GM21825 (cell line): ENCODE data around the gene RNASE9.
"Not testable (repeated sequence)": the region's sequence is repeated elsewhere in the genome, so short reads cannot be mapped to it uniquely, and the experiment has no call there.

ENCODE experiments used
- ATAC-seq: cut with Tn5 transposase; IDR thresholded peaks from one replicate; pipeline ENCODE4 v1.9.1; 2021; ENCODE audit warnings: mild to moderate bottlenecking, moderate library complexity; ENCODE audit not compliant: unreplicated experiment

Gene RNASE9

GRCh38 chr14:20578325-20578724, 17.5 kb upstream of the RNASE9 start:
- ATAC-seq = no peak

GRCh38 chr14:20572382-20572990, 11.6 kb upstream of the RNASE9 start:
- ATAC-seq = not testable (repeated sequence)

GRCh38 chr14:20570720-20571119, 9.9 kb upstream of the RNASE9 start:
- not testable (repeated sequence) for ATAC-seq

- not testable (repeated sequence) for ATAC-seq
Measured at GRCh38 chr14:20569865-20570264, 9.0 kb upstream of the RNASE9 start.

GRCh38 chr14:20569066-20569465, 8.2 kb upstream of the RNASE9 start:
- ATAC-seq = no peak

- no peak for ATAC-seq
Measured at GRCh38 chr14:20568393-20568792, 7.5 kb upstream of the RNASE9 start.

GRCh38 chr14:20567199-20567598, 6.4 kb upstream of the RNASE9 start:
- not testable (repeated sequence) for ATAC-seq

- no peak for ATAC-seq
Measured at GRCh38 chr14:20564501-20564997, 3.7 kb upstream of the RNASE9 start.

GRCh38 chr14:20563971-20564370, 3.1 kb upstream of the RNASE9 start:
- ATAC-seq = no peak

GRCh38 chr14:20559461-20559904, 1.4 kb downstream of the RNASE9 start:
- no peak for ATAC-seq

- ATAC-seq = no peak
Measured at GRCh38 chr14:20557212-20557542, 3.7 kb downstream of the RNASE9 start.

GRCh38 chr14:20556500-20557211, 4.2 kb downstream of the RNASE9 start:
- ATAC-seq = no peak

GRCh38 chr14:20555845-20556244, 5.0 kb downstream of the RNASE9 start:
- ATAC-seq = no peak

- no peak for ATAC-seq
Measured at GRCh38 chr14:20553024-20553423, 7.8 kb downstream of the RNASE9 start.

GRCh38 chr14:20551606-20552005, 9.2 kb downstream of the RNASE9 start:
- ATAC-seq = no peak

- ATAC-seq = no peak
Measured at GRCh38 chr14:20550926-20551325, 9.9 kb downstream of the RNASE9 start.

- ATAC-seq = no peak
Measured at GRCh38 chr14:20548414-20549158, 12.3 kb downstream of the RNASE9 start.

- no peak for ATAC-seq
Measured at GRCh38 chr14:20546877-20547276, 14.0 kb downstream of the RNASE9 start.

- no peak for ATAC-seq
Measured at GRCh38 chr14:20539906-20540305, 20.9 kb downstream of the RNASE9 start.

- ATAC-seq = no peak
Measured at GRCh38 chr14:20530771-20531571, 29.9 kb downstream of the RNASE9 start.

- no peak for ATAC-seq
Measured at GRCh38 chr14:20529806-20530205, 31.0 kb downstream of the RNASE9 start.
